Cardiac fibroblast (primary cell): Measurements from ENCODE around the gene SLC37A2.

Experiments used
- DNase-seq, 2 donors: peaks; one replicate each; pipeline versions ENCODE4 v3.0.0 to v3.0.0-alpha.2; 2010; ENCODE audit warnings: low read depth in 2 of 2
- H3K4me3 ChIP-seq, 2 donors: replicated peaks in 1 of 2; 1 replicate in 1 of 2; 2 replicates in 1 of 2; pipeline ENCODE4 v1.5.1; 2011; ENCODE audit warnings: low read depth in 2 of 2, low read length in 2 of 2, mild to moderate bottlenecking in 2 of 2, moderate library complexity in 1 of 2
- TF ChIP-seq, protein P1 (sequence below): IDR thresholded peaks from one replicate; pipeline ENCODE4 v1.5.1; 2011; ENCODE audit warnings: low read depth, mild to moderate bottlenecking, low read length, inconsistent platforms

The SLC37A2 gene

GRCh38 chr11:125069796-125070195 lies 6.7 kb downstream of the SLC37A2 start:
- TF ChIP-seq, protein P1, sequence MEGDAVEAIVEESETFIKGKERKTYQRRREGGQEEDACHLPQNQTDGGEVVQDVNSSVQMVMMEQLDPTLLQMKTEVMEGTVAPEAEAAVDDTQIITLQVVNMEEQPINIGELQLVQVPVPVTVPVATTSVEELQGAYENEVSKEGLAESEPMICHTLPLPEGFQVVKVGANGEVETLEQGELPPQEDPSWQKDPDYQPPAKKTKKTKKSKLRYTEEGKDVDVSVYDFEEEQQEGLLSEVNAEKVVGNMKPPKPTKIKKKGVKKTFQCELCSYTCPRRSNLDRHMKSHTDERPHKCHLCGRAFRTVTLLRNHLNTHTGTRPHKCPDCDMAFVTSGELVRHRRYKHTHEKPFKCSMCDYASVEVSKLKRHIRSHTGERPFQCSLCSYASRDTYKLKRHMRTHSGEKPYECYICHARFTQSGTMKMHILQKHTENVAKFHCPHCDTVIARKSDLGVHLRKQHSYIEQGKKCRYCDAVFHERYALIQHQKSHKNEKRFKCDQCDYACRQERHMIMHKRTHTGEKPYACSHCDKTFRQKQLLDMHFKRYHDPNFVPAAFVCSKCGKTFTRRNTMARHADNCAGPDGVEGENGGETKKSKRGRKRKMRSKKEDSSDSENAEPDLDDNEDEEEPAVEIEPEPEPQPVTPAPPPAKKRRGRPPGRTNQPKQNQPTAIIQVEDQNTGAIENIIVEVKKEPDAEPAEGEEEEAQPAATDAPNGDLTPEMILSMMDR = no peak
- DNase-seq = peak in 1 of 2 donors; percentile 28
- H3K4me3 ChIP-seq = no peak overlapping the region

DNA sequence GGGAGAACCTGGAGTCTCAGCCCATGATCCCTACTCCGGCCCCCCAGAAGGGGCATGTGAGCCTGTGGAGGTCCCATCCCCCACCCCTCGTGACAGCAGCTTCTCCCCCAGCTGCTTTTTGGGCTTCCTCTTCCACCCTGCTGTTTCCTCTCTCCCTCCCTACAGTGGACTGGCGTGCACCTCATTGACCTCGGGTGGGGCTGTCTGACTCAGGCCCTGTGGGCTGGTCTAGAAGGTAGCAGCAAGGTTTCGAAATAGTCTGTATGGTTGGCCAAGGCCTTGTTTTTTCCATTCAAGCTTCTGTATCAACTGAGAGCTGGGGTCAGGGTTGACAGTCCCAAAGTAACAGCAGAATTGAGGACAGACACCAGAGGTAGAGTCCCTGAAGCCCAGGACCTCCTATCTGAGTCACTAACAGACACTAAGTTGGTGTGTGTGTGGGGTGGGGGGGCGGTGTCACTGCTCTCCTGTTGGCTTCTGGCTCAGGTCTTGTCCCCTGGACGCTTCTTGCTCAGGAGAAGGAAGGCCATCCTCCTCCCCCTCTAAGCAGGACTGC lies 7.7 kb downstream of the SLC37A2 start:
- TF ChIP-seq, protein P1 = no peak
- H3K4me3 ChIP-seq = no peak overlapping the region
- DNase-seq = peak; percentile 76 to 85

DNA sequence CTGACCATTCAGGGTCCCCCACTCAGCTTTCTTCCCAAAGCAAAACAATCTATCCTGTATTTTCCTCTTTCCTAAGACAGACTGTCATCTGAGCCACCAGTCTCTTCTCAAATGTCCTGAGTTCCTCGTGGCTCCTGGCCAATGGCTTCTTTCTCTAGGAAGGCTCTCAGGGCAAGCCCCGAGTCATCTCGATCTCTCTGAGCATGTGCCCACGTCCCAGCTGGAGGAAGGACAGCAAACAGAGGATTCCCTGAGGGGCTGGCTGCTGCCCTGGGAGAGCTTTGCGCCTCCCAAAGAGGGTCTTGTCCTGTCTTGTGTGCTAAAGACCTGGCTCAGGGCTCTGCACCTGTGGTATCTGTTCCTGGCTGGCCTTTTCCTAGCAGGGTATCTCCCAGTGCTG lies 8.3 kb downstream of the SLC37A2 start:
- TF ChIP-seq, protein P1 = no peak
- H3K4me3 ChIP-seq = no peak overlapping the region
- DNase-seq = no peak

- TF ChIP-seq, protein P1 = no peak
- no peak for DNase-seq
- H3K4me3 ChIP-seq = no peak overlapping the region
Measured at GRCh38 chr11:125071846-125072217, 8.7 kb downstream of the SLC37A2 start.

DNA sequence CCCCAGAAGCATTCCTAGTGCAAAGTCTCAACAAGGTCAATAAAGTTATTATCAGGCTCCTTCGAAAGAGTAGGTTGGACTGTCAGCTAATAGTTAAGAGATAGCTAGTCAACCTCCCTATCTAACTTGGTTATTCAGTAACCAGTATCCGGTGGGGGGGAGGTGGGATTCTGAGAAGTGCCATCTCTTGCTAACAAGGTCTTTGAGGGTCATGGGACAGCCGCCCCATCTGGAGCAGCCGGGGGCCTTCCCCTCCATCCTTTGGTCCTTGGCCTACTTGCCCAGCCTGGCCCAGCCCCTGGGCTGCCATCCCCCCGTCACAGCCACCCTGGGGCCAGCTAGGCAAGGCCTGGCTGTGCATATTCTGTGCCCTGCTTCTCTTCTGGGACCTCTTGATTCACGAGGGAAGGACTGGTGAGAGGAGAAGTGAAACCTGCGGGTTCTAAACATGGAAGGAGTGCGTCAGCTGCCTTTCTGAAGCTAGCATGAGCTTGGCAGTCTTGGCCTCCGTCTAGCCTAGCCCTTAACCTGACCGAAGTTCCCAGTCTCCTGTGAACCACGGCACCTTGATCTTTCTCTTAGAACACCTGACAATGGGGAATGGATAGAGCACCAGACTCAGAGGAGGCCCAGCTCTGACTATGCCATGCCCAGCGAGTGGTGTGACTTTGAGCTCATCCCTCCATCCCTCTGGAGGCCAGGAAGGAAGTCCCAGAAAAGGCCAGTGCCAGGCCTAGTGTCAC lies 9.3 kb downstream of the SLC37A2 start:
- no peak for DNase-seq
- TF ChIP-seq, protein P1 = no peak
- H3K4me3 ChIP-seq = no peak overlapping the region

DNA sequence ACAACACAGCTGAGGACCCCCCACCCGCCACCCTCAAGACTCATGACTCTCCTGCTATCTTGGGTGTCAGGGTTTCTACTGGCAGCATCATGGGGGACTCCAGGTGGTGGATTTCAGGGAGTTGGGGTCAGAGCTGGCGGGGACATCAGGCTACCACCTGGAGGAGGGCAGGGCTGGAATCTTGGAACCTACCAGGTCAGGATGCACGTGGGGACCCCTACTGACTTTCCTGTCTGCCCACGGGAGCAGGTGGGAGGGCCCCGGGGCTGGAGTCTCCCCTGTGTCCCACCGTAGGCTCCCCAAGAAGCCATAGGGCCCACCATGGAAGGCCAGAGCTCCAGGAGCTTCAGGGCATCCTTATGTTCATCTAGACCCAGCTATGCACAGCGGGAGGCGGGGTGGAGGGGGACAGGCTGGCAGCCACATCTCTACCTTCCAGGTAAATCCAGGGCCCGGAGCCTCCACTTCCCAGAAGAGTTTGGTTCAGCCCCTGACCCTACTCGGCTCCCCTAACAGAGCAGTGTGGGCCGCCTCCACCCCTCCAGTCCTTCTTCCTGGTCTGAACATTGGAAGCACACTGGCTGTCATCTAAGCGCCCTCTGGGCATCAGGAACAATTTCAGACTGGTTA lies 10.0 kb downstream of the SLC37A2 start:
- TF ChIP-seq, protein P1 = no peak
- no peak for DNase-seq
- no peak overlapping the region for H3K4me3 ChIP-seq
